ENCODE measurements around the gene IGLL5. TPM values are rescaled to one million over a fixed set of nuclear protein-coding genes. Genes with fewer than 3 reads are reported as not detected.

The IGLL5 gene
- total and polyA plus RNA-seq, 2 of the 13 experiments (the other 11 are each of a cell fraction or from before 2014, with no cell fraction given): not detected

DNA sequence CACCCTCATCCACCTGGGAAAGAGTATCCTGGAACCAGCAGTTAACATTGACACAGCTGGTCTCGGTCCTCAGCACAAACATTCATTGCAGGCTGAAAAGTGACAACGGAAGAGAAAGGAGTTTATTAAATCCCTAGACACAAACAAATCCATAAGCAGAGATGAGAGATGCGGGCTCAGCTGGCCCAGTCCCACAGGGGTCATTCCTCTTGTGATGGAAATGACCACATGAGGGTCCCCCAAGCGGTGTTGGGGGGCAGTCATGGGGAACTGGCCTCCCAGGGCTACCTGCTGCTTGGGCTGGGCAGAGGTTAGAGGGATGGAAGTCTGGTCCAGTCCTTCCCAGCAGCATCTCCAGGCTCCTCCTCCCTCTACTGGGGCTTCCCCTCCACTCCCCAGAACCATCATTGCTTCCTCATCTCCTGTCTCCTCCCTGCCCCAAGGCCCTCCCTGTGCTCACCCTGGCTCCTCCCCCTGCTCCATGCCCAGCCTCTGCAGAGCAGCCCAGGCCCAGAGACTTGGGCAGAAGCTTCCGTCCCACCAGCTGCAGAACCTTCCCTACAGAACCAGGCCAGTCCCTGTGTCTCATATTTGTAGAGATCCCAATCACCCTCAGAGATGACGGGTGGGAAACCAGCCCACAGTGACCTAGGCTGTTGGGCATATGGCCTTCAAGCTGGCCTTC lies 5.4 kb upstream of the IGLL5 start:
- H3K4me3 ChIP-seq (replicated peaks in 1 of 3; ENCODE audit: insufficient read depth in 1 of 3, low read depth in 2 of 3, low read length in 3 of 3): no peak overlapping the region
- TF ChIP-seq ATF7 (IDR thresholded peaks at IDR 0.05): no peak
- no peak for TF ChIP-seq ATF7 (CRISPR knock-in tag; IDR thresholded peaks at IDR 0.05)
- TF ChIP-seq ZMYM3 (CRISPR knock-in tag; IDR thresholded peaks at IDR 0.05): no peak
- TF ChIP-seq, protein P1, sequence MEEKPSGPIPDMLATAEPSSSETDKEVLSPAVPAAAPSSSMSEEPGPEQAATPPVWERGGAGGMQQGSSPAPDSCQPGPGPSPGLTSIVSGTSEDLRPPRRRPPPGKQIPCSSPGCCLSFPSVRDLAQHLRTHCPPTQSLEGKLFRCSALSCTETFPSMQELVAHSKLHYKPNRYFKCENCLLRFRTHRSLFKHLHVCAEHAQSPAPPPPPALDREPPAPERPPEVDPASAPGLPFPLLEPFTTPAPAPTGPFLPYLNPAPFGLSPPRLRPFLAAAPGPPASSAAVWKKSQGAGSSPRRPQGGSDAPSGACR (CRISPR knock-in tag; IDR thresholded peaks at IDR 0.05): no peak
- TF ChIP-seq KLF9 (CRISPR knock-in tag; IDR thresholded peaks at IDR 0.05; ENCODE audit: low read depth): no peak
- TF ChIP-seq POLR2G (IDR thresholded peaks at IDR 0.05; ENCODE audit: low read depth, low read length): no peak
- no TSS peak for BruUV-seq (replicated peaks)
- no peak overlapping the region for H3K9ac ChIP-seq (ENCODE audit: insufficient read depth, low read depth, low read length)
- H3K79me2 ChIP-seq (ENCODE audit: insufficient read depth, low read length): no peaks in the 10 kb centered on the region
- H3K36me3 ChIP-seq (replicated peaks in 1 of 2; ENCODE audit: control insufficient read depth in 1 of 2, insufficient read depth in 2 of 2, low read length in 2 of 2): no peaks in the 10 kb centered on the region
- H3K4me2 ChIP-seq (ENCODE audit: low read depth, low read length): no peak overlapping the region
- in situ Hi-C loops (cut with HindIII; ENCODE audit: extremely low pct_ligation_motif_present, low pct_unique_long_range_greater_than_20kb) (loop anchor here (5.0 to 10.0 kb wide), 2 partner anchors 35 to 127 kb away; no protein-coding TSS in a partner anchor), intact Hi-C loops (cut with micrococcal nuclease; ENCODE audit: unreplicated experiment) (no loop called here)
- peaks cover 0 to 20% of the 10 kb centered on the region in 2 experiments; a peak in 3 of 5 replicates for H3K27me3 ChIP-seq (ENCODE audit: control insufficient read depth in 1 of 2, insufficient read depth in 2 of 2, low read length in 2 of 2)
- 5% methylated on average over 4 of the region's 6 CpGs for WGBS (ENCODE audit: low lambda C conversion rate)
- H3K4me1 ChIP-seq (ENCODE audit: insufficient read depth, low read length): no peaks in the 10 kb centered on the region
- DNase-seq (ENCODE audit: low spot score): no peak
- ChIA-PET POLR2A (no interaction called here), CTCF (ENCODE audit: low intra/inter-chr PET ratio, low total read pairs) (no interaction called here)
- H4K20me1 ChIP-seq (ENCODE audit: insufficient read depth, low read length): no peaks in the 10 kb centered on the region
- H3K27ac ChIP-seq (ENCODE audit: extremely low read length, insufficient read depth, low read length): no peak overlapping the region
- H2AFZ ChIP-seq (ENCODE audit: low read length): no peak overlapping the region
- no peak for ATAC-seq
- no peaks in the 10 kb centered on the region for H3K9me3 ChIP-seq (ENCODE audit: low read length)
- no peak for FAIRE-seq

DNA sequence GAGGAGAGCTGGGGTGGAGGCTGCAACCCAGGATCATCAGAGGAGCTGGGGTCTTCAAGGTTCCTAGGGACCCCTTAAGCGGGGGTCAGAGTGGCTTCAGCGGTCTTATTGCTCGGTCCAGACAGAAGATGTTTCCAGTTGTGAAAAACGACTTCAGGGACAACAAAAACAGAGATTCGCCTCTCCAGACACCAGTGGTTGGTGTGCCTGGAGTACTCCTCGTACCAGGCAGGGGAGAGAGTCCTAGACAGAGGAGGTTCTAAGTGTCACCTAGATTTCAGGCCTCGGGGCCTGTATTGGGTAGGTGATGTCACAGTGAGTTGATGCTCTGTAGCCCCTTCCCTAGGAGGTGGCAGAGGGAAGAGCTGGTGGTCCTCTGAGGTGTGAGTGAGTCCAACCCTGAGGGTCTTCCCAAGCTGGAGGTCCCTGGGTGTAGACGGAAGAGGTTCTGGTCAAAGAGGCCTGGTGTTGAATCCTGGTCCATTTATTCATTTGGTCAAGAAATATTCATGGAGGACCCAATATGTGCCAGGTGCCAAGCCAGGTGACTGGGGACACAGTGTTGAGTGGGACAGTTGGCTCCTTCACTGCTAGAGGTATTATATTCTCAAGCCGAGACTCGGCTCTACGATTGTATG lies 4.4 kb upstream of the IGLL5 start:
- FAIRE-seq: no peak
- no peak for DNase-seq (ENCODE audit: low spot score)
- no TSS peak for BruUV-seq (replicated peaks)
- Histone ChIP-seq H3K4me2 (ENCODE audit: low read depth, low read length) (no peak overlapping the region), H3K4me3 (replicated peaks in 1 of 3; ENCODE audit: insufficient read depth in 1 of 3, low read depth in 2 of 3, low read length in 3 of 3) (no peak overlapping the region), H3K27me3 (ENCODE audit: control insufficient read depth in 1 of 2, insufficient read depth in 2 of 2, low read length in 2 of 2) (peaks cover 2 to 20% of the 10 kb centered on the region in 2 experiments; a peak in 4 of 5 replicates), H3K9me3 (ENCODE audit: low read length) (no peaks in the 10 kb centered on the region), H3K36me3 (replicated peaks in 1 of 2; ENCODE audit: control insufficient read depth in 1 of 2, insufficient read depth in 2 of 2, low read length in 2 of 2) (no peaks in the 10 kb centered on the region), H3K4me1 (ENCODE audit: insufficient read depth, low read length) (no peaks in the 10 kb centered on the region), H3K27ac (ENCODE audit: extremely low read length, insufficient read depth, low read length) (no peak overlapping the region), H4K20me1 (ENCODE audit: insufficient read depth, low read length) (no peaks in the 10 kb centered on the region), H3K79me2 (ENCODE audit: insufficient read depth, low read length) (no peaks in the 10 kb centered on the region), H2AFZ (ENCODE audit: low read length) (no peak overlapping the region), H3K9ac (ENCODE audit: insufficient read depth, low read depth, low read length) (no peak overlapping the region)
- CTCF ChIA-PET (ENCODE audit: low intra/inter-chr PET ratio, low total read pairs): interaction anchor here (1.2 to 1.5 kb wide), 3 partner anchors 27 to 113 kb away, joined by 3 to 12 read pairs (median 5); no protein-coding TSS in a partner anchor
- in situ Hi-C loops (cut with HindIII; ENCODE audit: extremely low pct_ligation_motif_present, low pct_unique_long_range_greater_than_20kb) (loop anchor here (5.0 to 10.0 kb wide), 2 partner anchors 36 to 128 kb away; no protein-coding TSS in a partner anchor), intact Hi-C loops (cut with micrococcal nuclease; ENCODE audit: unreplicated experiment) (no loop called here)
- ATAC-seq: no peak
- 35% methylated on average over 11 of the region's 11 CpGs for WGBS (ENCODE audit: low lambda C conversion rate)
- POLR2A ChIA-PET: no interaction called here
- no peak for TF ChIP-seq ZSCAN20 (CRISPR knock-in tag; IDR thresholded peaks at IDR 0.05; ENCODE audit: borderline replicate concordance)
- TF ChIP-seq SP140L (CRISPR knock-in tag; IDR thresholded peaks at IDR 0.05; ENCODE audit: borderline replicate concordance): no peak
- no peak for TF ChIP-seq HNRNPK (IDR thresholded peaks at IDR 0.05; ENCODE audit: low read depth, low read length, poor library complexity, severe bottlenecking)
- TF ChIP-seq ZNF33B (CRISPR knock-in tag; IDR thresholded peaks at IDR 0.05): no peak
- no peak for TF ChIP-seq ZNF367 (CRISPR knock-in tag; IDR thresholded peaks at IDR 0.05; ENCODE audit: borderline replicate concordance)
- no peak for TF ChIP-seq ZNF572 (CRISPR knock-in tag; IDR thresholded peaks at IDR 0.05)
- no peak for TF ChIP-seq FIP1L1 (IDR thresholded peaks at IDR 0.05; ENCODE audit: borderline replicate concordance, insufficient read depth, low read depth, low read length)
- no peak for TF ChIP-seq HDAC2 (CRISPR knock-in tag; IDR thresholded peaks at IDR 0.05)
- TF ChIP-seq YY1 (IDR thresholded peaks at IDR 0.05; ENCODE audit: insufficient read depth, insufficient replicate concordance, low read depth, low read length): no peak
- no peak for TF ChIP-seq ZFP36 (IDR thresholded peaks at IDR 0.05; ENCODE audit: borderline replicate concordance, low read depth, low read length, partially characterized antibody)
